Measurements from ENCODE around the gene LMO7. TPM values are rescaled to one million over a fixed set of nuclear protein-coding genes. Genes with fewer than 3 reads are reported as not detected.

The LMO7 gene
- total and polyA plus RNA-seq, 10 donors: 2.2 to 15.5 (median 8.2) TPM

DNA sequence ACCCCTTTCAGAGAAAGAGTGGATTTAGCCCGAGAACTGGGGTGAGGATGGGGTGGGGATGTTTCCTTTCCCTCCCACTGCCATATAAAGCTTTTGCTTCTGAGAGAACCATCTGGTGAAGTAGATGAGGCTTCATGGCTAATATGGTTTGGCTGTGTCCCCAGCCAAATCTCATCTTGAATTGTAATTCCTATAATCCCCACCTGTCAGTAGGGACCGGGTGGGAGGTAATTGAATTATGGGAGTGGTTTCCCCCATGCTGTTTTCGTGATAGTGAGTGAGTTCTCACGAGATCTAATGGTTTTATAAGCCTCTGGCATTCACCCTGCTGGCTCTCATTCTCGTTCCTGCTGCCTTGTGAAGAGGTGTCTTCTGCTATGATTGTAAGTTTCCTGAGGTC, 270.9 kb downstream of the LMO7 start:
- TF ChIP-seq POLR2AphosphoS5 (IDR thresholded peaks at IDR 0.05) (no peak), POLR2A (IDR thresholded peaks at IDR 0.05) (no peak), CTCF (IDR thresholded peaks at IDR 0.05 in 8 of 11, conservative IDR thresholded peaks at IDR 0.05 in 3 of 11) (no peak)
- 67 to 86% (median 71%) methylated on average over 5 of the region's 5 CpGs for WGBS, 5 donors
- Histone ChIP-seq H3K9me3 (no peaks in the 10 kb centered on the region), H3K4me3 (no peak overlapping the region), H3K27me3 (replicated peaks in 1 of 7) (peaks cover 0 to 7% (median 0%) of the 10 kb centered on the region in 7 donors), H3K27ac (no peak overlapping the region), H3K4me1 (no peaks in the 10 kb centered on the region), H3K36me3 (no peaks in the 10 kb centered on the region)
- intact Hi-C loops (cut with DNase I; ENCODE audit: low total_unique reads): no loop called here
- DNase-seq: no peak

DNA sequence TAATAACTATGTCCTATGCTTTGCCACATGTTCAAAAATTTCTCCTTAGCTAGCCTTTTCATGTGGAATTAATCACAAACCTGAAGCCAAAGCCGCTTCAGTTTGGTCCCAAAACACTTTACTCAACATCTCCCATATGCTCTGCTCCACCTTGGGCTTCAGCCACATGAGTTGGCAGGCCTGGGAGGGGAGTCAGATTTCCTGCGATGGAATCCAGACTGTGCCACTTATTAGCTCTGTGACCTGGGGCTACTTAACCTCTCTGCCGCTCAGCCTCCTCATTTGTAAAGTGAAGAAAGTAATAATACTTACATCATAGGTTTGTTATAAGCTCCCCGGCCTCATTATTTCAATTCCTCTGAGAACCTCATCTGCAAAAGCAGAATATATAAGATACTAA, 272.0 kb downstream of the LMO7 start:
- no peak overlapping the region for H3K27ac ChIP-seq
- peaks cover 0 to 7% (median 0%) of the 10 kb centered on the region in 7 donors for H3K27me3 ChIP-seq (replicated peaks in 1 of 7)
- H3K9me3 ChIP-seq: no peaks in the 10 kb centered on the region
- no peak for TF ChIP-seq CTCF (IDR thresholded peaks at IDR 0.05 in 8 of 11, conservative IDR thresholded peaks at IDR 0.05 in 3 of 11)
- no peak for TF ChIP-seq POLR2A (IDR thresholded peaks at IDR 0.05)
- TF ChIP-seq POLR2AphosphoS5 (IDR thresholded peaks at IDR 0.05): no peak
- no peak for DNase-seq
- no peaks in the 10 kb centered on the region for H3K36me3 ChIP-seq
- WGBS, 5 donors: 68 to 83% (median 77%) methylated on average over 4 of the region's 4 CpGs
- intact Hi-C loops (cut with DNase I; ENCODE audit: low total_unique reads): no loop called here
- no peak overlapping the region for H3K4me3 ChIP-seq
- H3K4me1 ChIP-seq: no peaks in the 10 kb centered on the region

Other genes starting within 250 kb of the LMO7 start
- gene TBC1D4, start 154.2 kb upstream of the LMO7 start, total RNA-seq: 10 to 100 TPM; 14.7 to 67.0 (median 31.0) TPM
- gene TBC1D4, start 154.2 kb upstream of the LMO7 start, polyA plus RNA-seq: 10 to 100 TPM; 10.1 to 12.2 (median 10.6) TPM
- gene COMMD6, start 98.5 kb upstream of the LMO7 start, total RNA-seq: 100 to 1,000 TPM in 6 of 7 donors, 10 to 100 TPM in 1; 83.6 to 160 (median 130) TPM
- gene COMMD6, start 98.5 kb upstream of the LMO7 start, polyA plus RNA-seq: 100 to 1,000 TPM; 263 to 334 (median 319) TPM
- 10 to 100 TPM; 18.9 to 26.9 (median 23.9) TPM for gene UCHL3, start 86.5 kb upstream of the LMO7 start, total RNA-seq
- gene UCHL3, start 86.5 kb upstream of the LMO7 start, polyA plus RNA-seq: 10 to 100 TPM; 22.2 to 31.5 (median 29.1) TPM

Measured in spleen (tissue), 11 donors.